HCT116 (cell line): ENCODE measurements around the gene GRHPR.

Experiments
- CEBPB ChIP-seq: IDR thresholded peaks from 2 replicates; pipeline ENCODE4 v1.6.1; 2012; ENCODE audit warnings: low read depth
- CTCF ChIP-seq, 3 experiments: fragments of 200-600 bp in 1 of 3; sonication (generic) in 1 of 3; IDR thresholded peaks in 2 of 3; conservative IDR thresholded peaks in 1 of 3; 2 replicates each; pipeline ENCODE4 v1.5.1; 2012 to 2017; ENCODE audit warnings: low read depth in 2 of 3, low read length in 2 of 3, antibody characterized with exemption in 1 of 3, borderline replicate concordance in 1 of 3, control low read depth in 1 of 3, mild to moderate bottlenecking in 1 of 3, mixed read lengths in 1 of 3, mixed run types in 1 of 3, moderate library complexity in 1 of 3; ENCODE audit not compliant: insufficient read depth in 1 of 3
- EZH2 ChIP-seq: fragments of 200-600 bp; sonication (generic); IDR thresholded peaks from 2 replicates; pipeline ENCODE4 v1.6.1; 2017; ENCODE audit warnings: antibody characterized with exemption, mixed run types
- EZH2phosphoT487 ChIP-seq: fragments of 200-600 bp; IDR thresholded peaks from 2 replicates; pipeline ENCODE4 v1.6.1; 2018; ENCODE audit warnings: antibody characterized with exemption, borderline replicate concordance
- FOSL1 ChIP-seq: IDR thresholded peaks from 2 replicates; pipeline ENCODE4 v1.6.1; 2012; ENCODE audit warnings: low read depth
- POLR2A ChIP-seq: IDR thresholded peaks from 2 replicates; pipeline ENCODE4 v1.7.0; 2011; ENCODE audit warnings: borderline replicate concordance; ENCODE audit not compliant: insufficient read depth, insufficient read length; ENCODE audit errors: extremely low read depth
- POLR2AphosphoS5 ChIP-seq: IDR thresholded peaks from 2 replicates; pipeline ENCODE4 v1.6.1; 2011; ENCODE audit warnings: mild to moderate bottlenecking, low read depth, low read length, moderate library complexity
- SIN3A ChIP-seq: IDR thresholded peaks from 2 replicates; pipeline ENCODE4 v1.6.1; 2012; ENCODE audit warnings: low read depth

GRCh38 chr9:37447111-37447510 is 24.6 kb downstream of the GRHPR start:
- TF ChIP-seq EZH2phosphoT487 (no peak), EZH2 (no peak), POLR2A (no peak), CTCF (IDR thresholded peaks at IDR 0.05 in 2 of 3, conservative IDR thresholded peaks at IDR 0.05 in 1 of 3; ENCODE audit: borderline replicate concordance in 1 of 3, insufficient read depth in 1 of 3, low read depth in 2 of 3, low read length in 2 of 3) (no peak), CEBPB (no peak), POLR2AphosphoS5 (no peak), SIN3A (no peak), FOSL1 (no peak)
